ENCODE measurements around the gene ZNF398.
"Not testable (repeated sequence)": the region's sequence is repeated elsewhere in the genome, so short reads cannot be mapped to it uniquely, and the experiment has no call there.

GRCh38 chr7:149144436-149144922 lies 2.8 kb upstream of the ZNF398 start:
- TF ChIP-seq CTCF (IDR thresholded peaks at IDR 0.05 in 4 of 5, conservative IDR thresholded peaks at IDR 0.05 in 1 of 5); POLR2A (IDR thresholded peaks at IDR 0.05): not testable (repeated sequence)

Measured in gastrocnemius medialis (tissue), 4 donors.